ENCODE data around the gene NUDT16L1.

Gene NUDT16L1

DNA sequence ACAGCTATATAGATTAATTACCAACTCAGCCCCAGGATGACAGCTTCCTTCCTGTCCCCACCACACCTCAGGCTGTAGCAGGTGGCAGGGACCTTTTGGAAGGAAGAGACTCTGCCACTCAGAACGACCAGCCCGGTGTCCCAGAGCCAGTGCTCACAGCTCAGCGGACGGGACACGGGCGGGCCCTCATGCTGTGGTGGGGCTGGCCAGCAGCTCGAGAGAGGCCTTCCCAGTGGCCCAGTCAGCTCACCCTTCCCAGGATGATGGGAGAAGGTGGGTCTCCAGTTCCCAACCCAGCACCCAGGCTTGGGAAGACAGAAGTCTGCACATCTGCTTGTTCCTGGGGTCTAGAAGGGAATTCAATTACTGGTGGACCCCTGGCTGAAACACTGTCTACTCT lies 10.5 kb downstream of the NUDT16L1 start:
- no peak overlapping the region for H3K9ac ChIP-seq (ENCODE audit: low read length)
- H3K9me3 ChIP-seq (ENCODE audit: control insufficient read depth, low read length), result no peaks in the 10 kb centered on the region
- H3K27me3 ChIP-seq (ENCODE audit: control insufficient read depth, insufficient read depth, low read length), result no peaks in the 10 kb centered on the region
- H3K4me3 ChIP-seq (ENCODE audit: low read length), result no peak overlapping the region
- H3K36me3 ChIP-seq (ENCODE audit: control insufficient read depth, insufficient read depth, low read length), result peaks cover 9% of the 10 kb centered on the region
- H3K4me1 ChIP-seq (ENCODE audit: control insufficient read depth, insufficient read depth, low read length), result peaks cover 12% of the 10 kb centered on the region

GRCh38 chr16:4704491-4704890 lies 11.1 kb downstream of the NUDT16L1 start:
- H3K27me3 ChIP-seq (ENCODE audit: control insufficient read depth, insufficient read depth, low read length), result no peaks in the 10 kb centered on the region
- peaks cover 9% of the 10 kb centered on the region for H3K36me3 ChIP-seq (ENCODE audit: control insufficient read depth, insufficient read depth, low read length)
- H3K9ac ChIP-seq (ENCODE audit: low read length), result no peak overlapping the region
- H3K4me3 ChIP-seq (ENCODE audit: low read length), result no peak overlapping the region
- H3K9me3 ChIP-seq (ENCODE audit: control insufficient read depth, low read length), result no peaks in the 10 kb centered on the region
- peaks cover 12% of the 10 kb centered on the region for H3K4me1 ChIP-seq (ENCODE audit: control insufficient read depth, insufficient read depth, low read length)

- Histone ChIP-seq H3K4me1 (ENCODE audit: control insufficient read depth, insufficient read depth, low read length) (peaks cover 12% of the 10 kb centered on the region), H3K36me3 (ENCODE audit: control insufficient read depth, insufficient read depth, low read length) (peaks cover 9% of the 10 kb centered on the region), H3K27me3 (ENCODE audit: control insufficient read depth, insufficient read depth, low read length) (no peaks in the 10 kb centered on the region), H3K4me3 (ENCODE audit: low read length) (no peak overlapping the region), H3K9me3 (ENCODE audit: control insufficient read depth, low read length) (no peaks in the 10 kb centered on the region), H3K9ac (ENCODE audit: low read length) (no peak overlapping the region)
These were observed 11.6 kb downstream of the NUDT16L1 start for GRCh38 chr16:4704913-4705312.

GRCh38 chr16:4706871-4707270 lies 13.5 kb downstream of the NUDT16L1 start:
- no peaks in the 10 kb centered on the region for H3K9me3 ChIP-seq (ENCODE audit: control insufficient read depth, low read length)
- no peaks in the 10 kb centered on the region for H3K36me3 ChIP-seq (ENCODE audit: control insufficient read depth, insufficient read depth, low read length)
- H3K9ac ChIP-seq (ENCODE audit: low read length), result no peak overlapping the region
- no peak overlapping the region for H3K4me3 ChIP-seq (ENCODE audit: low read length)
- peaks cover 3% of the 10 kb centered on the region for H3K4me1 ChIP-seq (ENCODE audit: control insufficient read depth, insufficient read depth, low read length)
- no peaks in the 10 kb centered on the region for H3K27me3 ChIP-seq (ENCODE audit: control insufficient read depth, insufficient read depth, low read length)

- H3K9ac ChIP-seq (ENCODE audit: low read length), result no peak overlapping the region
- H3K4me1 ChIP-seq (ENCODE audit: control insufficient read depth, insufficient read depth, low read length), result no peaks in the 10 kb centered on the region
- H3K4me3 ChIP-seq (ENCODE audit: low read length), result no peak overlapping the region
- no peaks in the 10 kb centered on the region for H3K27me3 ChIP-seq (ENCODE audit: control insufficient read depth, insufficient read depth, low read length)
- H3K9me3 ChIP-seq (ENCODE audit: control insufficient read depth, low read length), result no peaks in the 10 kb centered on the region
- H3K36me3 ChIP-seq (ENCODE audit: control insufficient read depth, insufficient read depth, low read length), result no peaks in the 10 kb centered on the region
These were observed 16.1 kb downstream of the NUDT16L1 start for GRCh38 chr16:4709481-4709880.

GRCh38 chr16:4713663-4714501 lies 20.5 kb downstream of the NUDT16L1 start:
- no peaks in the 10 kb centered on the region for H3K9me3 ChIP-seq (ENCODE audit: control insufficient read depth, low read length)
- H3K4me1 ChIP-seq (ENCODE audit: control insufficient read depth, insufficient read depth, low read length), result no peaks in the 10 kb centered on the region
- no peaks in the 10 kb centered on the region for H3K27me3 ChIP-seq (ENCODE audit: control insufficient read depth, insufficient read depth, low read length)
- no peaks in the 10 kb centered on the region for H3K36me3 ChIP-seq (ENCODE audit: control insufficient read depth, insufficient read depth, low read length)
- H3K4me3 ChIP-seq (ENCODE audit: low read length), result no peak overlapping the region
- H3K9ac ChIP-seq (ENCODE audit: low read length), result no peak overlapping the region

GRCh38 chr16:4714996-4715395 lies 21.6 kb downstream of the NUDT16L1 start:
- Histone ChIP-seq H3K27me3 (ENCODE audit: control insufficient read depth, insufficient read depth, low read length) (no peaks in the 10 kb centered on the region), H3K36me3 (ENCODE audit: control insufficient read depth, insufficient read depth, low read length) (no peaks in the 10 kb centered on the region), H3K4me3 (ENCODE audit: low read length) (no peak overlapping the region), H3K9me3 (ENCODE audit: control insufficient read depth, low read length) (no peaks in the 10 kb centered on the region), H3K9ac (ENCODE audit: low read length) (no peak overlapping the region), H3K4me1 (ENCODE audit: control insufficient read depth, insufficient read depth, low read length) (no peaks in the 10 kb centered on the region)

GRCh38 chr16:4718466-4718865 lies 25.1 kb downstream of the NUDT16L1 start:
- Histone ChIP-seq H3K4me3 (ENCODE audit: low read length) (no peak overlapping the region), H3K9me3 (ENCODE audit: control insufficient read depth, low read length) (no peaks in the 10 kb centered on the region), H3K27me3 (ENCODE audit: control insufficient read depth, insufficient read depth, low read length) (no peaks in the 10 kb centered on the region), H3K4me1 (ENCODE audit: control insufficient read depth, insufficient read depth, low read length) (no peaks in the 10 kb centered on the region), H3K36me3 (ENCODE audit: control insufficient read depth, insufficient read depth, low read length) (no peaks in the 10 kb centered on the region), H3K9ac (ENCODE audit: low read length) (no peak overlapping the region)

DNA sequence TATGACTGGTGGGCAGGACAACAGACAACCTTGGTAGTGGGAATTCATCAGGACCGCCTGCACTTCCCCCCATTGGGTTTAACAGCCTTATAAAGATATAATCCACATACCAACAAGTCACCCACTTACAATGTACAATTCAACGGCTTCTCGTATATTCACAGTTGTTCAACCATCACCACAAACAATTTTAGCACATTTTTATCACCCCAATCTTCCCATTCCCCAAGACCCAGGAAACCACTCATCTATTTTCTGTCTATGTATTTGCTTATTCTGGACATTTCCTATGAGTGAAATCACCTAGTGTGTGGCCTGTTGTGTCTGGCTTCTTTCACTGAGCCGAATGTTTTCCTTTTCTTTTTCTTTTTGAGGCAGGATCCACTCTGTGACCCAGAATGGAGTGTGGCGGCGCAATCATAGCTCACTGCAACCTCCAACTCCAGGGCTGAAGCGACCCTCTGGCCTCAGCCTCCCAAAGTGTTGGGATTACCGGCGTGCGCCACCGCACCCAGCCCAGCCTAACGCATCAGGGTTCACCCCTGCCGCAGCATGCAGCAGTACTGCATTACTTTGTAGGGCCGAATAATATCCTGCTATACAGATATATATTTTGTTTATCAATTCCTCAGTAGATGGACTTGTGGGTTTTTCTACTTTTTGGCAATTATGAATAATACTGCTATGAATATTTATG lies 29.9 kb downstream of the NUDT16L1 start:
- no peak overlapping the region for H3K4me3 ChIP-seq (ENCODE audit: low read length)
- no peak overlapping the region for H3K9ac ChIP-seq (ENCODE audit: low read length)
- H3K9me3 ChIP-seq (ENCODE audit: control insufficient read depth, low read length), result no peaks in the 10 kb centered on the region
- no peaks in the 10 kb centered on the region for H3K36me3 ChIP-seq (ENCODE audit: control insufficient read depth, insufficient read depth, low read length)
- no peaks in the 10 kb centered on the region for H3K4me1 ChIP-seq (ENCODE audit: control insufficient read depth, insufficient read depth, low read length)
- no peaks in the 10 kb centered on the region for H3K27me3 ChIP-seq (ENCODE audit: control insufficient read depth, insufficient read depth, low read length)

- Histone ChIP-seq H3K4me3 (ENCODE audit: low read length) (no peak overlapping the region), H3K36me3 (ENCODE audit: control insufficient read depth, insufficient read depth, low read length) (no peaks in the 10 kb centered on the region), H3K9ac (ENCODE audit: low read length) (no peak overlapping the region), H3K4me1 (ENCODE audit: control insufficient read depth, insufficient read depth, low read length) (no peaks in the 10 kb centered on the region), H3K9me3 (ENCODE audit: control insufficient read depth, low read length) (no peaks in the 10 kb centered on the region), H3K27me3 (ENCODE audit: control insufficient read depth, insufficient read depth, low read length) (no peaks in the 10 kb centered on the region)
These were observed 31.4 kb downstream of the NUDT16L1 start for GRCh38 chr16:4724661-4725270.

DNA sequence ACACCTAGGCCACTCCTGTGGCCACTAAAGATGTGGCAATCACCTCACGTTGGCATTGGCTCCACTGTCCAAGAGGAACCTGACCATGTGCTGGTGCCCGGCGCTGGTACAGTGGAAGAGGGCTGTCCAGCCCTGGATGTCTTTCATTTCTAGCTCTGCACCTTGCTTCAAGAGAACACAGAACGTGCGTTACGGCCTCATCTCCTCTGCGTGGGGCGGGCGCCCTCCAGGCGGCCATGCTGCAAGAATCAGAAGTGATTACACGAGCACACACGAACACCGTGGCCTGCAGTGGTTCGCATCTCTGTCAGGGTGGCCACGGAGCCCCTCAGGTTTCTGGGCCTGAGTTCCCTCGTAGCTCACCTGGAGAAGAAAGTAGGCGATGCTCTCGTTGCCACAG lies 33.3 kb downstream of the NUDT16L1 start:
- Histone ChIP-seq H3K4me3 (ENCODE audit: low read length) (no peak overlapping the region), H3K36me3 (ENCODE audit: control insufficient read depth, insufficient read depth, low read length) (no peaks in the 10 kb centered on the region), H3K27me3 (ENCODE audit: control insufficient read depth, insufficient read depth, low read length) (no peaks in the 10 kb centered on the region)

GRCh38 chr16:4728676-4729075 lies 35.3 kb downstream of the NUDT16L1 start:
- Histone ChIP-seq H3K4me1 (ENCODE audit: control insufficient read depth, insufficient read depth, low read length) (no peaks in the 10 kb centered on the region), H3K36me3 (ENCODE audit: control insufficient read depth, insufficient read depth, low read length) (no peaks in the 10 kb centered on the region), H3K9me3 (ENCODE audit: control insufficient read depth, low read length) (no peaks in the 10 kb centered on the region), H3K9ac (ENCODE audit: low read length) (no peak overlapping the region), H3K27me3 (ENCODE audit: control insufficient read depth, insufficient read depth, low read length) (no peaks in the 10 kb centered on the region), H3K4me3 (ENCODE audit: low read length) (no peak overlapping the region)

More for the DNA sequence above, 33.3 kb downstream of the NUDT16L1 start:
- no peaks in the 10 kb centered on the region for H3K4me1 ChIP-seq (ENCODE audit: control insufficient read depth, insufficient read depth, low read length)
- H3K9ac ChIP-seq (ENCODE audit: low read length), result no peak overlapping the region
- H3K9me3 ChIP-seq (ENCODE audit: control insufficient read depth, low read length), result no peaks in the 10 kb centered on the region

All from mucosa of stomach (tissue), 1 donor.